Naive B cell (primary cell): Measurements from ENCODE around the gene UTS2B. TPM values are rescaled to one million over a fixed set of nuclear protein-coding genes. Genes with fewer than 3 reads are reported as not detected.
A peak's percentile ranks its signal among the peaks of the same experiment; 100 is the strongest.

Experiments used
- ATAC-seq, 2 donors: fragments of 150-1000 bp; cut with Tn5 transposase; 2 replicates each; pipeline ENCODE4 v1.10.0; 2021; ENCODE audit warnings: low read depth in 2 of 2, mild to moderate bottlenecking in 2 of 2, moderate library complexity in 2 of 2
- DNase-seq: peaks from one replicate; pipeline ENCODE4 v3.0.0; 2022
- H3K27ac Mint-ChIP-seq, 6 donors: one replicate each; pipeline ENCODE4 v1.8.0; 2020 to 2022; ENCODE audit warnings: mild to moderate bottlenecking in 6 of 6, mixed read lengths in 6 of 6, moderate library complexity in 5 of 6, inconsistent platforms in 2 of 6
- H3K27me3 Mint-ChIP-seq, 3 donors: one replicate each; pipeline ENCODE4 v1.8.0; 2021 to 2022; ENCODE audit warnings: mixed read lengths in 3 of 3, mild to moderate bottlenecking in 1 of 3
- H3K36me3 Mint-ChIP-seq, 2 donors: one replicate each; pipeline ENCODE4 v1.8.0; 2020 to 2022; ENCODE audit warnings: mixed read lengths in 2 of 2, inconsistent platforms in 1 of 2, mild to moderate bottlenecking in 1 of 2
- H3K4me1 Mint-ChIP-seq, 3 donors: one replicate each; pipeline ENCODE4 v1.8.0; 2020 to 2022; ENCODE audit warnings: mixed read lengths in 3 of 3, inconsistent platforms in 1 of 3, mild to moderate bottlenecking in 1 of 3, moderate library complexity in 1 of 3
- H3K4me3 Mint-ChIP-seq, 8 donors: one replicate each; pipeline ENCODE4 v1.8.0; 2020 to 2022; ENCODE audit warnings: mild to moderate bottlenecking in 8 of 8, mixed read lengths in 8 of 8, moderate library complexity in 8 of 8, inconsistent platforms in 2 of 8
- H3K9me3 Mint-ChIP-seq, 7 donors: one replicate each; pipeline ENCODE4 v1.8.0; 2020 to 2022; ENCODE audit warnings: mixed read lengths in 7 of 7, mild to moderate bottlenecking in 5 of 7, inconsistent platforms in 2 of 7, moderate library complexity in 1 of 7
- polyA plus RNA-seq, 6 donors: library from polyadenylated mRNA; unstranded; fragments of 300-500 nt; fragmentation: Illumina TruSeq; gene quantifications; one replicate each; pipeline ENCODE4 v1.2.3, GENCODE V29; 2021; ENCODE audit warnings: low read depth in 6 of 6

UTS2B gene
- polyA plus RNA-seq, 6 donors from 2014 or later: 0.17 to 0.98 (median 0.67) TPM; not detected in 2

- peak within 1 kb of the TSS; percentile 88 to 97 (median 94) for H3K4me3 Mint-ChIP-seq
- no peaks in the 10 kb centered on the region for H3K9me3 Mint-ChIP-seq
- peaks cover 35 to 56% (median 46%) of the 10 kb centered on the region in 3 donors for H3K4me1 Mint-ChIP-seq
- no peaks in the 10 kb centered on the region for H3K27me3 Mint-ChIP-seq
- DNase-seq (peak; percentile 74), ATAC-seq (peak; percentile 79 to 84)
- peak within 1 kb of the TSS; percentile 77 to 96 (median 94) for H3K27ac Mint-ChIP-seq
- no peaks in the 10 kb centered on the region for H3K36me3 Mint-ChIP-seq
Measured at GRCh38 chr3:191328962-191329653, 1.2 kb downstream of the UTS2B start, which contains the start of gene CCDC50. TSS of gene CCDC50 (plus strand) at chr3:191329394. CDS start at chr3:191329675, 281 bp downstream.

GRCh38 chr3:191328383-191328961 is 1.9 kb downstream of the UTS2B start:
- Mint-ChIP-seq H3K4me3 (peak overlapping the region; percentile 66 to 95 (median 91)), H3K27ac (peak overlapping the region; percentile 73 to 93 (median 88)), H3K36me3 (no peaks in the 10 kb centered on the region), H3K27me3 (no peaks in the 10 kb centered on the region), H3K9me3 (peaks cover 0 to 4% (median 0%) of the 10 kb centered on the region in 7 donors), H3K4me1 (peaks cover 32 to 50% (median 42%) of the 10 kb centered on the region in 3 donors)
- DNase-seq: no peak
- ATAC-seq: no peak

DNA sequence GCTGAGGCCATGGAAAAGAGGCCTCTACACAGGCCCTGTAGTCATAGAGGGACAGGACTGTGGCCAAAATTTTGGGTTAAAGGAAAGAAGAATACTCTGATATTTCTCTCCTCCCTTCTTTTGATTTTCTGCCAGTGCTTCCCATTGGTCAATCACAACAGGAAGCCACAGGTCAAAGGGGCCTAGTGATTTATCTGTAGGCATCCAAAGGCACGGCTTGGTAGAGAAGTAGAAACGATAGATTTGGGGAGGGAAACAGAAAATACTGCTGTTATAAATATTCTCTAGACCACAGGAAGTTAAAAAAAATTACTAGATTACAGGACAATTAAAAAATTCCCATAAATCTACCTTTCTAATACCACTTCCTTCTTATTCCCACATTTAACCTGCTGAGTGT is 2.8 kb downstream of the UTS2B start:
- Mint-ChIP-seq H3K27ac (peak overlapping the region in 3 of 6 donors; percentile 67 to 92 (median 86)), H3K9me3 (peaks cover 0 to 5% (median 0%) of the 10 kb centered on the region in 7 donors), H3K4me3 (peak overlapping the region in 1 of 8 donors; percentile 95), H3K36me3 (no peaks in the 10 kb centered on the region), H3K27me3 (no peaks in the 10 kb centered on the region), H3K4me1 (peaks cover 23 to 41% (median 33%) of the 10 kb centered on the region in 3 donors)
- DNase-seq (no peak), ATAC-seq (no peak)

DNA sequence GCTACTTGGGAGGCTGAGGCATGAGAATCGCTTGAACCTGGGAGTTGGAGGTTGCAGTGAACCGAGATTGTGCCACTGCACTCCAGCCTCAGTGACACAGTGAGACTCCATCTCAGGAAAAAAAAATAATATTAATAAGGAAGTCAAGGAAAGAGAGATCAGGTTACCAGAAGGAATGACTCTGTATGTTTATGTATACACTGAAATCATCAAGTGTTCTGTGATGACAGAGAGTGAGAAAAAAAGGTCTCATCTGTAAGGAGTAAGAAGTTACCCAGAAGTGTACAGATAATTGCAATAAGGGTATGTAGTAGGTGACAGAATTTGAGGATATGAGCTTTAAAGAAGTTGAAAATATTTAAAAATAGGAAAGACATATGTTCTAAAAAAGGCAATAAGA is 5.4 kb downstream of the UTS2B start:
- Mint-ChIP-seq H3K4me3 (peak overlapping the region in 1 of 8 donors; percentile 5), H3K9me3 (peaks cover 0 to 5% (median 0%) of the 10 kb centered on the region in 7 donors), H3K27ac (no peak overlapping the region), H3K27me3 (no peaks in the 10 kb centered on the region), H3K4me1 (peaks cover 8 to 15% (median 12%) of the 10 kb centered on the region in 3 donors), H3K36me3 (no peaks in the 10 kb centered on the region)
- no peak for DNase-seq
- no peak for ATAC-seq

GRCh38 chr3:191321019-191321767 is 9.1 kb downstream of the UTS2B start:
- no peak overlapping the region for H3K4me3 Mint-ChIP-seq
- no peak overlapping the region for H3K27ac Mint-ChIP-seq
- no peaks in the 10 kb centered on the region for H3K4me1 Mint-ChIP-seq
- no peaks in the 10 kb centered on the region for H3K27me3 Mint-ChIP-seq
- no peaks in the 10 kb centered on the region for H3K36me3 Mint-ChIP-seq
- ATAC-seq (no peak), DNase-seq (no peak)
- peaks cover 0 to 5% (median 0%) of the 10 kb centered on the region in 7 donors for H3K9me3 Mint-ChIP-seq

DNA sequence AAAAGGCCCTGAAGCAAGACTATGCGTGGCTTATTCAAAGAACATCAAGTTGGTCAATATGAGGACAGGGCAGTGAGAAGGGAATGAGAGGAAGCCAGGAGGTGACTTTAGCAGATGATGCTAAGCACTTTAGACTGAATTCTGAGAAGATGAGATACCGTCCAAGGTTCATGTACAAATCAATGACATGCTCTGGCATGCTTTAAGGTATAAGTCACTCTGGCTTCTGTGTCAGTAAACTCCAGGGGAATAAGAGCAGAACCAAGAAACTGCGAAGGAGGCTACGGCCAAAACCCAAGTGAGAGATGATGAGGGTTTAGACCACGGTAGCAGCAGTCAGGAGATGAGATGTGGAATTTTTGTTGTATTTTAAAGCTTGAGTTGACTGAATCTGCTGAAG is 10.0 kb downstream of the UTS2B start:
- Mint-ChIP-seq H3K36me3 (no peaks in the 10 kb centered on the region), H3K27me3 (no peaks in the 10 kb centered on the region), H3K4me1 (no peaks in the 10 kb centered on the region), H3K27ac (no peak overlapping the region), H3K4me3 (no peak overlapping the region), H3K9me3 (peaks cover 0 to 5% (median 0%) of the 10 kb centered on the region in 7 donors)
- ATAC-seq (no peak), DNase-seq (no peak)

DNA sequence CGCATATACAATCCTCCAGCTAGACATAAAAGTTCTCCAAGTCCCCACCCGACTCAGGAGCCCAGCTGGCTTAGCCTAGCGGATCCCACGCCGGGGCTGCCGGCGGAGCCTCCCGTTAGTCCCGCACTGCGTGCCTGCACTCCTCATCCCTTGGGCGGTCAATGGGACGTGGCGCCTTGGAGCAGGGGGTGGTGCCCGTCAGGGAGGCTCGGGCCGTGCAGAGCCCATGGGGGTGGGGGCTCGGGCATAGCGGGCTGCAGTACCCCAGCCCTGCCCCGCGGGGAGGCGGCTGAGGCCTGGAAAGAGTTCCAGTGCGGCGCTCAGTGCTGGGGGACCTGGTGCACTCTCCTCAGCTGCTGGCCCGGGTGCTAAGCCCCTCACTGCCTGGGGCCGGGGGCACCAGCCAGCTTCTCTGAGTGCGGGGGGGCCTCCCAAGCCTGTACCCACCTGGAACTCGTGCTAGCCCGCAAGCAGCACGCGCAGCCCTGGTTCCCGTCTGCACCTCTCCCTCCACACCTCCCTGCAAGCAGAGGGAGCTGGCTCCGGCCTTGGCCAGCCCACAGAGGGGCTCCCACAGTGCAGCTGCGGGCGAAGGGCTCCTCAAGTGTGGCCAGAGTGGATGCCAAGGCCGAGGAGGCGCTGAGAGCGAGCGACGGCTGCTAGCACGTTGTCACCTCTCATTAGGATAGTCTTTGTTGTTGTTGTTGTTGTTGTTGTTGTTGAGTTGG is 13.3 kb downstream of the UTS2B start:
- H3K27me3 Mint-ChIP-seq: no peaks in the 10 kb centered on the region
- no peak for ATAC-seq
- no peak for DNase-seq

GRCh38 chr3:191314109-191314728 is 16.1 kb downstream of the UTS2B start:
- H3K4me3 Mint-ChIP-seq: no peak overlapping the region
- no peaks in the 10 kb centered on the region for H3K36me3 Mint-ChIP-seq
- H3K9me3 Mint-ChIP-seq: peaks cover 0 to 4% (median 1%) of the 10 kb centered on the region in 7 donors
- peak overlapping the region in 1 of 6 donors; percentile 21 for H3K27ac Mint-ChIP-seq
- DNase-seq: no peak
- no peak for ATAC-seq
- no peaks in the 10 kb centered on the region for H3K4me1 Mint-ChIP-seq
- H3K27me3 Mint-ChIP-seq: no peaks in the 10 kb centered on the region

More for the DNA sequence above, 13.3 kb downstream of the UTS2B start:
- Mint-ChIP-seq H3K4me1 (no peaks in the 10 kb centered on the region), H3K27ac (no peak overlapping the region), H3K4me3 (no peak overlapping the region), H3K9me3 (no peaks in the 10 kb centered on the region), H3K36me3 (no peaks in the 10 kb centered on the region)

DNA sequence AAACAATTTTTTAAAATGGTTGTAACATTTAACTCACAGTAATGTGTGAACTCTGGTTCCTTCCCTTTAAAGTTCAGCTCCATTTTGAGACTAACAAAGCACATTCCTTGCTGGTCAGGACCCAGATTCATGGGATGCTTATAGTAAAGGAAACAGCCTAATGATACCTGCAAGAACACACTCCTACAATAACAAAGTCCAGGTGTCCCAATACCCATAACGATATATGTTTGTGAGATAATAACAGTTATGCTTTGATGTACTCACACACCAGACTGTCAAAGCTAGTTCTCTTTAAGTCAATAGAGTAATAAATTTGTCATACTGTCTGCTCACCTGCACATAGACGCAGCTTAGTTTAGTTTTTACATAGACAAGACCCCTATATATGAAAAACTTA is 17.0 kb downstream of the UTS2B start:
- no peaks in the 10 kb centered on the region for H3K27me3 Mint-ChIP-seq
- H3K4me1 Mint-ChIP-seq: no peaks in the 10 kb centered on the region
- H3K36me3 Mint-ChIP-seq: no peaks in the 10 kb centered on the region
- H3K4me3 Mint-ChIP-seq: no peak overlapping the region
- ATAC-seq (no peak), DNase-seq (no peak)
- no peak overlapping the region for H3K27ac Mint-ChIP-seq
- H3K9me3 Mint-ChIP-seq: peaks cover 0 to 4% (median 1%) of the 10 kb centered on the region in 7 donors

DNA sequence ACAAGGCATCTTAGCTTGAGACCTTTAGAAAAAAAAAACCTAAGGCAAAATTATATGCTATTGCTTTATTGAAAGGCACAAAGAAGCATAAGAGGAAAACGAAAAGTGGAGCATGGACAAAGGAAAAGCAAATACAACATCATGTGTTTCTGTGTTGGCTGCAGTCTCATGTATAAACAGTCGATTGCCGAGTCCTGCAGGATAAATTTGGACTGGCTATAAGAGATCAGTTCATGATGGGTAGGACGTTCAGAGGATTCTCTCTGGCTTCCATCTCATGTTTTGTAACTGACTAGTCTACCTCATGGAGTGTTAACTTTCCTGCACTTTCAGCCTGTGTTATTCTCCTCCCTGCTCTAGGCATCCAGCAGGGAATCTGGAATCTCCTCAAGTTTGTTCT is 23.0 kb downstream of the UTS2B start:
- no peaks in the 10 kb centered on the region for H3K36me3 Mint-ChIP-seq
- peaks cover 0 to 4% (median 1%) of the 10 kb centered on the region in 7 donors for H3K9me3 Mint-ChIP-seq
- H3K4me3 Mint-ChIP-seq: no peak overlapping the region
- H3K27me3 Mint-ChIP-seq: no peaks in the 10 kb centered on the region
- peaks cover 12 to 25% (median 21%) of the 10 kb centered on the region in 3 donors for H3K4me1 Mint-ChIP-seq
- ATAC-seq: no peak
- no peak overlapping the region for H3K27ac Mint-ChIP-seq
- no peak for DNase-seq

- Mint-ChIP-seq H3K27me3 (no peaks in the 10 kb centered on the region), H3K4me3 (no peak overlapping the region), H3K4me1 (peaks cover 19 to 34% (median 30%) of the 10 kb centered on the region in 3 donors), H3K36me3 (no peaks in the 10 kb centered on the region), H3K27ac (peak overlapping the region in 2 of 6 donors; percentile 2 to 63), H3K9me3 (peaks cover 0 to 4% (median 1%) of the 10 kb centered on the region in 7 donors)
- no peak for DNase-seq
- no peak for ATAC-seq
Measured at GRCh38 chr3:191306428-191306827, 23.9 kb downstream of the UTS2B start.

DNA sequence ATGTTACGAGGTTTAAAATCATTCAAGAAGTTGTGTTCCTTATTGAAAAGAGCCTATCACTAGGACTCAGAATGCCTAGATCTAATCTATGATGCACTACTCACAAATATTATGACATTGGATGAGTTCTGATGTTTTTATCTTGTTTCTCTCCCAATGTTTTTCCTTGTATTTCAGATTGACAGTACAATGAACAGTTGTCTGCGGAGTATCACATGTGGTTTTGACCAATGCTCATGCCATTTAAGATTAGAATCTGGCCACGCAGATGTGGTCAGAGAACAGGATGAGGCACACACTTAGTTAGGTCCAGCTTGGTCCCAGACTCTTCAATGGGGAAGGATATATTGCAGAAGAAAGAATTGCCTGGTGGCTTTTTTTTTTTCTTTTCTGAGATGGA is 26.7 kb downstream of the UTS2B start:
- ATAC-seq (no peak), DNase-seq (no peak)
- Mint-ChIP-seq H3K9me3 (peaks cover 0 to 6% (median 2%) of the 10 kb centered on the region in 7 donors), H3K4me3 (no peak overlapping the region), H3K27ac (peak overlapping the region in 2 of 6 donors; percentile 40 to 56), H3K4me1 (peaks cover 38 to 57% (median 54%) of the 10 kb centered on the region in 3 donors), H3K36me3 (no peaks in the 10 kb centered on the region), H3K27me3 (no peaks in the 10 kb centered on the region)
